ENCODE data around the gene HELLS. TPM values are rescaled to one million over a fixed set of nuclear protein-coding genes. Genes with fewer than 3 reads are reported as not detected.
A peak's percentile ranks its signal among the peaks of the same experiment; 100 is the strongest.

HELLS gene
- total and polyA plus RNA-seq, 2 experiments from 2014 or later, result 20.6 to 27.8 TPM

- no peaks in the 10 kb centered on the region for H3K36me3 ChIP-seq
- no peaks in the 10 kb centered on the region for H3K4me1 ChIP-seq (ENCODE audit: low read depth)
- no peaks in the 10 kb centered on the region for H3K27me3 ChIP-seq
- no peak for DNase-seq (ENCODE audit: low read depth in 1 of 2, low spot score in 1 of 2)
- no peak overlapping the region for H3K27ac ChIP-seq
- H3K9me3 ChIP-seq (ENCODE audit: low read depth), result no peaks in the 10 kb centered on the region
- H3K4me3 ChIP-seq, result no peak overlapping the region
- TF ChIP-seq, protein P1, sequence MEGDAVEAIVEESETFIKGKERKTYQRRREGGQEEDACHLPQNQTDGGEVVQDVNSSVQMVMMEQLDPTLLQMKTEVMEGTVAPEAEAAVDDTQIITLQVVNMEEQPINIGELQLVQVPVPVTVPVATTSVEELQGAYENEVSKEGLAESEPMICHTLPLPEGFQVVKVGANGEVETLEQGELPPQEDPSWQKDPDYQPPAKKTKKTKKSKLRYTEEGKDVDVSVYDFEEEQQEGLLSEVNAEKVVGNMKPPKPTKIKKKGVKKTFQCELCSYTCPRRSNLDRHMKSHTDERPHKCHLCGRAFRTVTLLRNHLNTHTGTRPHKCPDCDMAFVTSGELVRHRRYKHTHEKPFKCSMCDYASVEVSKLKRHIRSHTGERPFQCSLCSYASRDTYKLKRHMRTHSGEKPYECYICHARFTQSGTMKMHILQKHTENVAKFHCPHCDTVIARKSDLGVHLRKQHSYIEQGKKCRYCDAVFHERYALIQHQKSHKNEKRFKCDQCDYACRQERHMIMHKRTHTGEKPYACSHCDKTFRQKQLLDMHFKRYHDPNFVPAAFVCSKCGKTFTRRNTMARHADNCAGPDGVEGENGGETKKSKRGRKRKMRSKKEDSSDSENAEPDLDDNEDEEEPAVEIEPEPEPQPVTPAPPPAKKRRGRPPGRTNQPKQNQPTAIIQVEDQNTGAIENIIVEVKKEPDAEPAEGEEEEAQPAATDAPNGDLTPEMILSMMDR (IDR thresholded peaks at IDR 0.05; ENCODE audit: low read depth, low read length), result no peak
Measured at GRCh38 chr10:94583124-94583523, 37.5 kb downstream of the HELLS start.

GRCh38 chr10:94591461-94592205 lies 46.0 kb downstream of the HELLS start:
- Histone ChIP-seq H3K4me3 (no peak overlapping the region), H3K4me1 (ENCODE audit: low read depth) (no peaks in the 10 kb centered on the region), H3K27ac (no peak overlapping the region), H3K36me3 (peaks cover 16% of the 10 kb centered on the region), H3K9me3 (ENCODE audit: low read depth) (no peaks in the 10 kb centered on the region), H3K27me3 (no peaks in the 10 kb centered on the region)
- TF ChIP-seq, protein P1 (IDR thresholded peaks at IDR 0.05; ENCODE audit: low read depth, low read length), result no peak
- no peak for DNase-seq (ENCODE audit: low read depth in 1 of 2, low spot score in 1 of 2)

- Histone ChIP-seq H3K36me3 (peaks cover 8% of the 10 kb centered on the region), H3K27me3 (no peaks in the 10 kb centered on the region), H3K4me1 (ENCODE audit: low read depth) (no peaks in the 10 kb centered on the region), H3K4me3 (no peak overlapping the region), H3K27ac (no peak overlapping the region), H3K9me3 (ENCODE audit: low read depth) (no peaks in the 10 kb centered on the region)
- TF ChIP-seq, protein P1 (IDR thresholded peaks at IDR 0.05; ENCODE audit: low read depth, low read length), result no peak
- peak in 1 of 2 donors; percentile 19 for DNase-seq (ENCODE audit: low read depth in 1 of 2, low spot score in 1 of 2)
Measured at GRCh38 chr10:94602729-94603515, 57.3 kb downstream of the HELLS start.

GRCh38 chr10:94607111-94607510 lies 61.5 kb downstream of the HELLS start:
- Histone ChIP-seq H3K27me3 (no peaks in the 10 kb centered on the region), H3K36me3 (no peaks in the 10 kb centered on the region), H3K4me1 (ENCODE audit: low read depth) (no peaks in the 10 kb centered on the region), H3K9me3 (ENCODE audit: low read depth) (no peaks in the 10 kb centered on the region), H3K27ac (no peak overlapping the region), H3K4me3 (no peak overlapping the region)
- TF ChIP-seq, protein P1 (IDR thresholded peaks at IDR 0.05; ENCODE audit: low read depth, low read length), result no peak
- DNase-seq (ENCODE audit: low read depth in 1 of 2, low spot score in 1 of 2), result no peak

DNA sequence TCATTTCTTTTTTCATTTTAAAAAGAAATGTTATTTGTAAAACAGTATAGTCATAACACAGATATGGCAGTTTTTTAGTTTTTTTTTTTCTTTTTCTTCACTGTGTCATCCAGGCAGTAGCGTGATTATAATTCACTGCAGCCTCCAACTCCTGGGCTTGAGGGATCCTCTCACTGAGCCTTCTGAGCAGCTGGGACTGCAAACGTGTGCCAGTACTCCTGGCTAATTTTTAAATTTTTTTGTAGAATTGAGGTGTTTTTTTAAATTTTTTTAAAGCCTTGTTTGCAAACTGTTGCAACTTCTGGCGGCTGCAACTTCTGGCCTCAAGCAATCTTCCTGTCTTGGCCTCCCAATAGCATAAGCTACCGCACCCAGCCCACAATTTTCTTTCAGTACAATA lies 63.0 kb downstream of the HELLS start:
- no peak for DNase-seq (ENCODE audit: low read depth in 1 of 2, low spot score in 1 of 2)
- no peak overlapping the region for H3K4me3 ChIP-seq
- no peak overlapping the region for H3K27ac ChIP-seq
- TF ChIP-seq, protein P1 (IDR thresholded peaks at IDR 0.05; ENCODE audit: low read depth, low read length), result no peak
- no peaks in the 10 kb centered on the region for H3K27me3 ChIP-seq
- no peaks in the 10 kb centered on the region for H3K4me1 ChIP-seq (ENCODE audit: low read depth)
- no peaks in the 10 kb centered on the region for H3K36me3 ChIP-seq
- no peaks in the 10 kb centered on the region for H3K9me3 ChIP-seq (ENCODE audit: low read depth)

Data from cardiac muscle cell (in vitro differentiated cells and primary cell).